ENCODE results near the gene DRC1.

DNA sequence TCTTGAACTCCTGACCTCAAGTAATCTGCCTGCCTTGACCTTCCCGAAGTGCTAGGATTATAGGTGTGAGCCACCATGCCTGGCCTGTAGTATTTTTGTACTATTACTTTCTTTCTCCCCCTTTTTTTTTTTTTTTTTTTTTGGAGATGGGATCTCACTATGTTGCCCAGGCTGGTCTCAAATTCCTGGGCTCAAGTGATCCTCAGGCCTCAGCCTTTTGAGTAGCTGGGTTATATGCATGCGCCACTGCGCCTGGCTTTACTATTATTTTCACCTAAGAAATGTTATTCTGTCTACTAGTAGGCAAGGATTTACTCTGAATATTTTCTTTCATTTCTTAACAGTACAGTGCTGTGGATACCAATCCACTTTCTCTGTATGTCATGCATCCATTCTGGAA lies 37.8 kb upstream of the DRC1 start:
- TF ChIP-seq, protein P1, sequence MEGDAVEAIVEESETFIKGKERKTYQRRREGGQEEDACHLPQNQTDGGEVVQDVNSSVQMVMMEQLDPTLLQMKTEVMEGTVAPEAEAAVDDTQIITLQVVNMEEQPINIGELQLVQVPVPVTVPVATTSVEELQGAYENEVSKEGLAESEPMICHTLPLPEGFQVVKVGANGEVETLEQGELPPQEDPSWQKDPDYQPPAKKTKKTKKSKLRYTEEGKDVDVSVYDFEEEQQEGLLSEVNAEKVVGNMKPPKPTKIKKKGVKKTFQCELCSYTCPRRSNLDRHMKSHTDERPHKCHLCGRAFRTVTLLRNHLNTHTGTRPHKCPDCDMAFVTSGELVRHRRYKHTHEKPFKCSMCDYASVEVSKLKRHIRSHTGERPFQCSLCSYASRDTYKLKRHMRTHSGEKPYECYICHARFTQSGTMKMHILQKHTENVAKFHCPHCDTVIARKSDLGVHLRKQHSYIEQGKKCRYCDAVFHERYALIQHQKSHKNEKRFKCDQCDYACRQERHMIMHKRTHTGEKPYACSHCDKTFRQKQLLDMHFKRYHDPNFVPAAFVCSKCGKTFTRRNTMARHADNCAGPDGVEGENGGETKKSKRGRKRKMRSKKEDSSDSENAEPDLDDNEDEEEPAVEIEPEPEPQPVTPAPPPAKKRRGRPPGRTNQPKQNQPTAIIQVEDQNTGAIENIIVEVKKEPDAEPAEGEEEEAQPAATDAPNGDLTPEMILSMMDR (IDR thresholded peaks at IDR 0.05) = no peak
- TF ChIP-seq POLR2A (IDR thresholded peaks at IDR 0.05) = no peak

Data from lower leg skin (tissue), 3 donors.